Measurements from ENCODE around the gene PARP1.

GRCh38 chr1:226454349-226454748 lies 46.5 kb upstream of the PARP1 start:
- no peak for TF ChIP-seq GATA2 (IDR thresholded peaks at IDR 0.05; ENCODE audit: low read depth, low read length)
- TF ChIP-seq GATA3 (IDR thresholded peaks at IDR 0.05; ENCODE audit: low read depth, low read length), result no peak

Data from SH-SY5Y (cell line).